ENCODE results near the gene FLOT2.
"Not testable (repeated sequence)": the region's sequence is repeated elsewhere in the genome, so short reads cannot be mapped to it uniquely, and the experiment has no call there.

FLOT2 gene

DNA sequence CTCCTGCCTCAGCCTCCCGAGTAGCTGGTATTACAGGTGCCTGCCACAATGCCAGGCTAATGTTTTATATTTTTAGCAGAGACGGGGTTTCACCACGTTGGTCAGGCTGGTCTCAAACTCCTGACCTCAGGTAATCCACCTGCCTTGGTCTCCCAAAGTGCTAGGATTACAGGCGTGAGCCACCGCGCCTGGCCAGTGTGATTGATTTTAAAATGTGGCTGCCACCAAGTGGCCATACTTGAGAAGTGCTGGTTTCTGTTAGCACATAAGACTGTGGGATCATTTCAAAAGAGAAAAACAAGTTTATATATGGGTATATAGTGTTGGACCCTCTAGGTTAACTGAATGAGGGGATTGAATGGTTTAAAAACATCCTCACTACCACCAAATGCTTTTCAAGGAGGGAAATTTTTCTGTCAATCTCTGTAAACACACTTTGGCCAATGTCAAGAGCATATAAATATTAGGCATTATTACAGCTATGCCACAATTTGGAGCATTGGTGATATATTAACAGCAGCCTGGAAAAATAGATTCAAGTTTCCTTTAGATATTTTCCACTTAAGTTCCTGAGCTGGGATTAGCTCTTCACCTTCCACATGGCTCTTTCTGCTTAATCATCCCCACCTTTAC lies 18.9 kb upstream of the FLOT2 start:
- peak; percentile 52 for DNase-seq

DNA sequence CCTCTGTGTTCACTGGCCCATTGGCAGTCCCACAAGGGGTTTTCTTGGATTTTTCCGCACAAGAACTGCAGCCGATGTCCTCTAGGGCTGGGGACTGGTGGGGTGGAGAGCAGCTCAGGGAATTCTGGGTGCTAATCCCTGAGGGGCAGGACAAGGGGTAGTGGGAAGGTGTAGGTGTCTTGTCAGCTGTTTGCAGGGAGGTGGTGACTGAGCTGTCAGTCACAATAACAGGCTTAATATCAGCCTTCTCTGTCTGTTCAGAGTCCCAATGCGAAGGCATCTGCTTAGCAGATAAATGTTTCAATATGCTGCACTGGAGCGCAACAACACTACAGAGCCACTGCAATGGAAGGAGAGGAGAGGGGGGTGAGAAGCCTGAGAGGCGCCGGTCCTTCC lies 15.4 kb upstream of the FLOT2 start:
- no peak for DNase-seq

DNA sequence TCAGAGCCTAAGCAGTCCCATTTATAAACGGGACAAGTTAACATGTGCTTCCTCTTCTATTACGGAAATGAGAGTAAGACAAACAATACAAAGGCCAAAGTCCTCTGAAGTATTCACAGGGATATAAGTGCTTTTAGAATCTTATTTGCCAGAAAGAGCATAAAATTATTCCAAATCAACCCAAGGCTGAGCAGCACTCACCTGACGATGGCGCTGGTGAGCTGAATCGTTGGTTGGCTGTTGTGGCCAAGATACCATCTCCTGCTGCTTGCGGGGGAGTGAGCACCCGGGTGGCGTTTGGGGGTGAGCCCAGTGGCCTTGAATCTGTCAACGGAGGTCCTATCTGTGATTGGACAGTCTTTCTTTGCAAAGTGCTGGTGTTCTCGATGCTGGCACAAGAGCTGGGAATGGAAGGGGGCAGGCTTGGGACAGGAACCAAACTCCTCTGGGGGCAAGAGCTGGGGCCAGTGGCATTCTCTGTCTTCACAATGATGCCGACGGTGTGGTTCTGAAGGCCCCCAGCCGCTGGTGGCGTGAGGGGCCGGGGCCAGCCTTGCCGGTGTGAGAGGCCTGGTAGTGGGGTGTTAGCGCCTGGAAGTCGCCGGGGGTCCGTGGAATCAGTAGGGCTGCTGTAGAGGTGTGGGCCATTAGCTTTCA lies 14.9 kb upstream of the FLOT2 start:
- DNase-seq: no peak

DNA sequence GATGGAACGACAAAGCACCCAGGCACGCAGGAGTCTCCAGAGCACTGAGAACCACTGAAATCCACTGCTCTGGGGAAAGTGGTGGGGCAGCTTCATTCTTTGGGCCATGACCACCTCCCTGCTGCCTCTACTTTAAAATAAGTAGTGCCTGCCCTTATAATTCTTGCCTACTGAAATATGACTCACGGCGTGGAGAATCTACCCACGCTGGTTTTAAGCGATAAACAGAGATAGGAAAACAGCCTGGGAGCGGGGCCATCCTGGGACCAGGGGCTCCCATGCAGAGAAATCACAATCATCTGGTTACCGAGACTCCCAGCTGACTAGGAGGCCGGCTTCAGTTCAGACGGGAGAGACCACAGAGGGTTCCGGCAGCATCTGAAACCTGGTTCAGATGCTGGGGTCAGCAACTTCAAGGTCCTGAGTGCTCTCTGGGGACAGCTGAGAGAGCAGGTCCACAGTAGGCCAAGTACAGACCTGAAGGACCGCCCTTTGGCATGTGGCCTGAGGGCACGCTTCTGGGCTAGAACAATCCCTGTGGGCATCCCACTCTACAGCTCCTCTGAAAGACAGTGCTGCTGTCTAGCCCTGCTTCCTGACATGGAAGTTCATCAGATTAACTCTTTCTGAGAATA lies 14.0 kb upstream of the FLOT2 start:
- no peak for DNase-seq

- DNase-seq: no peak
These were observed 13.0 kb upstream of the FLOT2 start for GRCh38 chr17:28910534-28910933.

DNA sequence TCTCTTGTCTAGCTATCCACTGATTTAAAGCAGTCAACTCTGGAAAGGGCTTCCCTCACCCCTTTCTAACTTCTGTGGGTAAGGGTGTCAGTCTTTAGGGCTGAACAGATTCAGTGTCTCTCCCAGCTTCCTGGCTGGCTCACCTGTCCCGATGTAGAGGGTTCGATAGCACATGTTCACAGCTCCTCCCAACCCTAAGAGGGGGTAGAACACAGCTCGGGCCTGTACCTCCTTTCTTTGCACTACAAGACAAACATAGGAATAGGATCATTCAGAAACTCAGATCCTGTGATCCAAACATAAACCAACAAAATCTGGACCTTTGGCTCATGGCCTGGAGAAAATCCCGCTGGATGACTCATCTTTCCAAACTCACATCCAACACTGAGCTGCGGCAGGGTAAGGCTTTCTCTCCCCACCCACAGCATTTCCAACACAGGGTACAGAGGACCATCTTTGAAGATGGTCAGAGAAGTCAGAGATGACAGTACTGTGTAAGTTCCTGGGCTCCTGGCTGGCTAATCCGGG lies 11.2 kb upstream of the FLOT2 start:
- DNase-seq: no peak

DNA sequence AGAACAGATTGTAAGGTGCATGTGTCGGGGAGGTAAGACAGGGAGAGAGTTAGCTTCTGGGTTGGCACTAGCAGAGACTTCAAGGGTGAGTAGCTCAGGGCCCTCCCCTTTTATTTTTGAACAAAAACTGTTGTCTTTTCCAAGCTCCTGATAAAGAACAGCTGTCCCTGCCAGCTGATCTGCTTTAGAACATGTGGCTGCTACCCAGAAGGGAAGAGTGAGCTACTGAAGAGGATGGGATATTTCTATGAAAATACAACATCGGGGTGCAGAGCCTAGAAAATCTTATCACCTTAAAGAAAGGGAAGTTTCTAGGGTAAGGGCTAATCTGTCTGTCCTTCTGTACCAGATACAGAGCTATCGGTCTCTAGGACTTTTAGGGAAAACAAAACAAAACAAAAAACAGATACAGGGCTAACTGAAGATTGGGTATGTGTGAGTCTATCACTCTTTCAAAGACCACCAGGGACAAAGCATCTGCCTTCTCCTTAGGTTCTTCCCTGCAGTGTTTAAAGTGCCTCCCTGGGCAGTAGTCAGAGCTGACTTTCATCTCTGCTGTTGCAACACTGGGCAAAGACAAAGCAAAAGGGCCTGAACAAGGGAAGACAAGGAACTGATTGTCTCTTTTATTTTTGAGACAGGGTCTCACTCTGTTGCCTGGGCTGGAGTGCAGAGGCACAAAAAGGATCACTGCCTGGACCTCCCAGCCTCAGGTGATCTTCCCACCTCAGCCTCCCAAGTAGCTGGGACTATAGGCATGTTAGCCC lies 10.4 kb upstream of the FLOT2 start:
- DNase-seq: no peak

DNA sequence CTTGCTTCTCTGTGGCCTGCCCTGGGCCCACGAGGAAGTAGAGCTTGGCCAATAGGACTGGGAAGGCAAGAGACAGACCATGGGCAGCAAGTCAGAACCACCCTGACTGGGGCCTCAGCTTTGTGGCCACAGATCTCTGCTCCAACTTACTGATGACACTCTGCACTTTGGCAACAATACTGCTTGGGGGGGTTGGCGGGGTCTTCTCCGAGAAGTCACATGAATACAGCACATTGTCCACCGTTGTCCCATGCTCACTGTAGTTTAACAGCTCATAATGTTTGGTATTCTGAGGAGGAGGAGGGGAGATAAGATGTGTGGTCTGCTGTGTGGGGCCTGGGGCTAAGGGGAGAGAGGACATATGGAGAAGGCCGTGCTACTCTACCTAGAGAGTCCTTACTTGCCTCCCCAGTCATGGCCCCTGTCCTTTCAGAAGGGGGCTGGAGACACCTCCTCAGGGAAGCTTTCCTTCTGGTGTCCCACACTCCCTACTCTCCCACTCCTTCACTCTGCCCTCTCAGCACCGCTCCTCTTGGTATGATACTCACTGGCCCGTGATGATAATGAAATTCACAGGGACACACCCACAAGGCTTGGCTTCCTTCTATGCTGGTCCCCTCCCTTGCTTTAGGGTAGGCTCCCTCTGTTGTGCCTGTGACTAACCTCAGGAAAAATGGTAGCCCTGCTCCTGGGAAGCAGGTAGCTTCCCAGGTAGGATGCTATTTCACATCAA lies 9.3 kb upstream of the FLOT2 start:
- DNase-seq: no peak

DNA sequence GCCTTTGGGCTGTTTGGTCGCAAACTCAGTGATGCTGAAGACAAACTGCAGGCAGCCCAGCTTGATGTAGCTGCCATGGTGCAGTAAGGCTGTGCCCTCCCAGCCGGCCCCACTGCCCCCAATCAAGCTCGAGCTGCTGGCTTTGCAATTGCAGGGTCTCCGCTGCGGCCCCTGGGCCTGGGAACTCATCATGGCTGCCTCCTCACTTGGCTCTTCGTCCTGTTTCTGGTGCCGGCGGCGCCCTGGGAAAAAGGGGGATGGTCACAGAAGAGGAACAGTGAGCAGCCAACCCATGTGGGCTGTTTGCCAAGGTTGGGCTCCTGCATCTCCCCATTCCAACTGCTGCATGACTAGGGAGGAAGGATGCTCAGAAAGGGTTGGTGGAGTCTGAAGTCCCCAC lies 8.7 kb upstream of the FLOT2 start:
- DNase-seq: no peak

DNA sequence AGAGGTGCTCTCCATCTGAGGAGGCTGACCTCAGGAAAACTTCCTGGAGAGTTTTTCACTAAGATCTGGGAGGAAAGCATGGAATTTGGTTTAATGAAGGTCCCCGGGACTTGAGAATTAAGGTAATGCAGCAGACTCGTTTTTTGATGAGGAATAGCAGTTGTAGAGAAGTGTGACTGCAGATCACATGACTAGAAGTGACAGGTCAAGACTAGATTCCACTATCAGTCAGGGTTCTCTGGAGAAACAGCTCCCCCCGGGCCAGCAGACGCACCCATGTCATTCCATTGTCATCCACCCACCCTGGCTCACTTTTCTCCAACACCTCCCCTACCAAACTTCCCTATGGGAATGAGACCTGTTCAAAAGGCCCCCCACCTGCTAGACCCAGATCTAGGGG lies 7.3 kb upstream of the FLOT2 start:
- no peak for DNase-seq

GRCh38 chr17:28903546-28903841 lies 6.0 kb upstream of the FLOT2 start:
- DNase-seq: not testable (repeated sequence)

- DNase-seq: peak; percentile 98
These were observed 5.4 kb upstream of the FLOT2 start, which contains the start of gene DHRS13 for GRCh38 chr17:28902819-28903545. Gene DHRS13 (minus strand): TSS chr17:28903079. CDS start chr17:28902944, 135 bp downstream.

DNA sequence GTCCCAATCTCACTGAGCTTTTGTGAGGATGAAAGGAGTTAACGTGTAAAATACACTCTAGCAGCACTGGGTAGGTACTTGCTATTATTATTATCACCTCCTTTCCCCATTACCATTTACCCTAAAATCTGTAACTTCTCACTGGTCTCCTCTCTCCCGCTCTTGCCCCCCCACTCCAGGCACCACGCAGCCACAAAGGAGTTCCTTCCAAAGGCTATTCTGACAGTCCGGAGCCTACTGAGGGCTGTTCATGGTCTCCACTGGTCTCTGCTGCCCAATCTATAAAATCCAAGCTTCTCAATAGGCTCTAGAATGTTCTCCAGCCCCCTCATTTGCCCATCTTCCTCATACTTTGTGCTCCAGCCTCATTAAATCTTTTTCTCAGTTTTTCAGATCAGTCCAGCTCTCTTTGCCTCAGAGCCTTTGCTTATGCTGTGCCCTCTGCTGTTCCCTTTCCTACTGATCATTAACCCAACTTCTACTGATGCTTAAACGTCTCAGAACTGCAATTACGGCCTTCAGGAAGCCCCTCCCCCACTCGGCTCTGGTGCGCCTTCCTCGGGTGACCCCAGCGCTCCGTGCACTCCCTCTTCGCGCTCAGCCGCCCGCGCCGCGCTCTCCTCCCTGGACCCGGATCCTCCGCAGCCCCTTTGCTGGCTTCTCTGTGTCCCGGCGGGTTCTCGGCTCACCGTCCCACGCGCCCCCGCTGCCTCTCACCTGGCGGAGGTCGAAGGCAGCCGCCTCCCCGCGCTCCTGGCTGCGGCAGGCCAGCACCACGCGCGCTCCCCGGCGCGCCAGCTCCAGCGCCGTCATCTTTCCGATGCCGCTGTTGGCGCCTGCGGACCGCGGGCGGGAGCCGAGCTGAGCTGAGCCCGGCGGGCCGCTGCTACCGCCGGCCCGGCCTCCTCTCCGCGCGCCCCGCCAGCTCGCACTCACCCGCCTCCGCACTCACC lies 4.6 kb upstream of the FLOT2 start:
- no peak for DNase-seq

DNA sequence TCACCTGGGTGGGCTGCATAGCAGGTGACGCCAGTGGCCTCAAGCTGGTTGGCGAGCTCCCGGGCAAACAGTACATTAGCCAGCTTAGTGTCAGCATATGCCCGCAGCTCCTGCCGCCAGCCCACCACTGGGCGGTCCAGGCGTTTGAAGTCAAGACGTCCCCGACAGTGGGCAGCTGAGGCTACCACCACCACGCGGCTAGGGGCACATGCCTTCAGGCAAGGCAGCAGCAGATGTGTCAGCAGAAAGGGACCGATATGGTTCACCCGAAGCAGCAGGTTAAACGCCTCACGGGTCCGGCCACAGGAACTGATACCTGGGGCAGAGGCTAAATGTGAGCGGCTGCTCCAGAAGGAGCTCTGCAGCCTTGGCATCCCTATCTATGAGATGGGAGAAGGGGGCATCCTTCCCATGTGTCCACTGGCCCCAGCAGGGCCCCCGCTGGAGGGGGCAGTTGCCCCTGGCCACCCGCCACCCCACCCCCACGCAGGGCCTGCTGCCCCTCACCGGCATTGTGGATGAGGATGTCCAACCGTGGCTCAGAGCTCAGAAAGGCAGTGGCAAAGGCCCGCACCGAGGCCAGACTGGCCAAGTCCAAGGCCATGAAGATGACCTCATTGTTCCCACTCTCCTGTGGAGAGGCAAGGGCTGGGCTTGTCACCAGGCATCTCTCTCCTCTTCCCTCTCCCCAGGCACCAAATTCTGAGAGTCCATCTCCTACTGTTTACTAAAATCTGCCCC lies 3.6 kb upstream of the FLOT2 start:
- no peak for DNase-seq

DNA sequence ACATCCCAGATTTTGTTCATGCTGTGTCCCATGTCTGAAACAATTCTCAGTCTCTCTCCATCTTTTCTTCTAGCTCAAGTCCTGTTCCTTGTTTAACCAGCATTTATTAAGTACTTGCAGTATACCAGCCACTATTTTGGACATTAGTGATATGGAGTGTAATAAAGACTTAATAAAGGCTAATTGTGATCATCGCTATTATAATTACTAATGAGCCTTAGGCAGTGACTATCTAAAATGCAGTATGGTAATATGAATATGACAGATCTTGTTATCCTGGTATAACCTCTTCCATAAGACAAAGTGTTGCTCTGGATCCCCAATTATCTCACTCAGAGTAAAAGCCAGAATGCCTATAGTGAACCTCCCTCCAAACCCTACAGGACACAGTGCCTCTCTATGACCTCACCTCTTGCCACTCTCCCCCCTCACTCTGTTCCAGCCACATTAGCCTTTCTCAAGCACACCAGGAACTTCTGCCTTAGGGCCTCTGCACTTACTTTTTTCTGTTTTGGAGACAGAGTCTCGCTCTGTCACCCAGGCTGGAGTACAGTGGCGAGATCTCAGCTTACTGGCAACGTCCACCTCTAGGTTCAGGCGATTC lies 1.8 kb upstream of the FLOT2 start:
- DNase-seq: no peak

DNA sequence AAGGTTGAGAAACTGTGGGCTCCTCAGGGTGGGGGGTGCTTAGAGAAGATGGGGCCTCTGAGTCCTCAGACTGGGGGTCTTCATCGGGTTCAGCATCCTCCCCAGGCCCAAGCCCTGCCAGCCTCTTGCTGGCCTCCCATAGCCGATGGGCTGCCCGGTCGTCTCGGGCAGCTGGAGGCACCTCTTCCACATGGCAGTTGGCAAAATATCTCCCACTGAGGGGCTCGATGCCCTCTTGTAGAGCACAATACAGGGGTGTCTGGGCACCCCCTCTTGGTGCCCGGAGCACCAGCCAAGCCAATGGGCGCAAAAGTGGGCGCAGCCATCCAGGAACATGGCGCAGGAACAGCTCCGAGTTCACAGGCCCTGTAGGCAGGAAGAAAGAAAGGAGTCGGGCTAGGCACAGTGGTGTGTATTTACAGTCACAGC lies 1.0 kb upstream of the FLOT2 start:
- DNase-seq: no peak

DNA sequence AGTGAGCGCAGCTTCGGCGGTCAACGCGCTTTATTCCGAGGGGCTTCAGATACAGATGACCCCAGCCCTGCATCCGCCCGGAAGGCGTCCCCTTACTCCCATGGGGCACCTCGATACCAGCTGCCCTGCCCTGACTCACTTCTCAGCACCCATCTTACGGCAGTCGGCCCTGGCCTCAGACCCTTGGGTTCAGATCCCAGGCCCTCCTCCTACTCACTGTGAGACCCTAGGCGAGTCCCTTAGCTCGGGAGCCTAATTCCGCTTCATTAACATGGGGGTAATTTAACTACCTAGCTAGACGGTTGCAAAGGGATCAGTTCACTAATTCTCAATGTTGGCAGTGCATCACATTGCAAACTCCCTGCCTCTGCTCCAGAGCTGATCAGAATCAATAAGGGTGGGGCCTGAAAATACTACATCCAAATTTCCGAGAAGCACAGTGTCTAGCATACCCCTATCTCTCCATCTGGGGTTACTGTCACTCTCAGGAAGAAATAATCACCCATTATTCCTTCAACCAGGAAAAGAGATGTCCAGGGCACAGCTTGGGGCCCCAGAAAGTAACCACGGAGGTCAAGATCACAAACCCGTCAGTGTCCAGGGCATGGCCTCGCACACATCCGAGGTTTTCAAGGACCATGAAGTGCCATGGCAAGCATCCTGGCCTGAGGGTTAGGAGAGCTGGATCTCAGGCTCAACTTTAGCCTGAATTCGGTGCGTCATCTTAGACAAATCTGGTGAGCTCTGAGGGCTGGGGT lies 415 bp upstream of the FLOT2 start:
- no peak for DNase-seq

DNA sequence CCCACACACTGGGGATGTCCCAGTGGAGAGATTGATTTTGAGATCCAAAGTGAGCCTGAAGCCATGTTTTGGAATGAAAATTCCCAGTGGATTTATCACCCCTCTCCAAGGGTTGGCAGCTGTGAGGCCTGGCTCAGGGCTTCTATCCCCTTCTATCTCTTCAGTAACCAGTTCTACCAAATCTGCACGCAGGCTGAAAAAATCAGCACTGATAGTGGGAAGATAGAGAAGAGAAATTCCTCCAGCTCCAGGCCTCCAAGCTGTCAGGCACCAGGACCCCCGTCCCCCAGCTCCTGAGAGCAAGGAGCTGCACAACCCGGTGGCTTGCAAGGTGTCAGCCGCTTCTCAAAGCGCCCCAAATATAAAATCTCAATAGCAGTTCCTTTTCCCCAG lies 1.0 kb downstream of the FLOT2 start:
- DNase-seq: no peak
